WTC11 (cell line): Measurements from ENCODE around the gene ZNF436. TPM values are rescaled to one million over a fixed set of nuclear protein-coding genes. Genes with fewer than 3 reads are reported as not detected.

ENCODE experiments used
- ATAC-seq: fragments of 200-7000 bp; cut with Tn5 transposase; 2 replicates; pipeline ENCODE4 v1.10.0; 2021; ENCODE audit warnings: mild to moderate bottlenecking, moderate library complexity
- CTCF ChIA-PET: fragments of 300-600 bp; sonication (Branson Sonifier 250); formaldehyde crosslinking; loops from one replicate; lab custom pipeline; 2021; ENCODE audit warnings: antibody characterized with exemption; lab: Charles Lee
- POLR2A ChIA-PET: fragments of 350-600 bp; sonication (Branson Sonifier 250); formaldehyde crosslinking; loops from one replicate; lab custom pipeline; 2021; ENCODE audit warnings: antibody characterized with exemption; lab: Charles Lee
- DNase-seq: peaks from one replicate; pipeline ENCODE4 v3.0.0; 2021; ENCODE audit warnings: low spot score
- H3K27ac Mint-ChIP-seq: 2 replicates; pipeline ENCODE4 v1.8.0; 2021; ENCODE audit warnings: mixed read lengths
- H3K27me3 Mint-ChIP-seq: 2 replicates; pipeline ENCODE4 v1.8.0; 2021; ENCODE audit warnings: low read depth, mild to moderate bottlenecking, moderate library complexity, mixed read lengths
- H3K36me3 Mint-ChIP-seq: 2 replicates; pipeline ENCODE4 v1.8.0; 2021; ENCODE audit warnings: mixed read lengths
- H3K4me1 Mint-ChIP-seq: 2 replicates; pipeline ENCODE4 v1.8.0; 2022; ENCODE audit warnings: mixed read lengths
- H3K4me3 Mint-ChIP-seq: 2 replicates; pipeline ENCODE4 v1.8.0; 2021; ENCODE audit warnings: mild to moderate bottlenecking, moderate library complexity, mixed read lengths
- H3K9me3 Mint-ChIP-seq: 2 replicates; pipeline ENCODE4 v1.8.0; 2021; ENCODE audit warnings: mixed read lengths
- AR ChIP-seq: fragments of 250-450 bp; sonication (Bioruptor Pico); IDR thresholded peaks from 2 replicates; pipeline ENCODE4 v1.9.0; 2021; ENCODE audit warnings: mild to moderate bottlenecking
- CBFB ChIP-seq: sonication (generic); formaldehyde crosslinking; IDR thresholded peaks from 2 replicates; pipeline ENCODE4 v1.8.1; 2022; ENCODE audit warnings: mild to moderate bottlenecking, low read depth, missing genetic modification reagents
- CREB1 ChIP-seq: sonication (generic); formaldehyde crosslinking; IDR thresholded peaks from 2 replicates; pipeline ENCODE4 v1.8.0; 2023; ENCODE audit warnings: mild to moderate bottlenecking, missing genetic modification reagents
- CTCF ChIP-seq: fragments of 200-600 bp; IDR thresholded peaks from 2 replicates; pipeline ENCODE4 v1.8.0; 2022; ENCODE audit warnings: antibody characterized with exemption
- E2F4 ChIP-seq: sonication (generic); formaldehyde crosslinking; IDR thresholded peaks from 2 replicates; pipeline ENCODE4 v1.8.1; 2022; ENCODE audit warnings: low read depth, mild to moderate bottlenecking, moderate library complexity, missing genetic modification reagents, borderline replicate concordance
- ESRRA ChIP-seq: sonication (generic); formaldehyde crosslinking; IDR thresholded peaks from 2 replicates; pipeline ENCODE4 v1.8.1; 2022; ENCODE audit warnings: mild to moderate bottlenecking, missing genetic modification reagents, borderline replicate concordance
- ETV6 ChIP-seq: sonication (generic); formaldehyde crosslinking; IDR thresholded peaks from 2 replicates; pipeline ENCODE4 v1.8.1; 2022; ENCODE audit warnings: mild to moderate bottlenecking, missing genetic modification reagents
- MXD4 ChIP-seq: fragments of 250-450 bp; sonication (Bioruptor Pico); IDR thresholded peaks from 2 replicates; pipeline ENCODE4 v1.8.0; 2021; ENCODE audit warnings: mild to moderate bottlenecking, moderate library complexity, borderline replicate concordance
- ZBTB43 ChIP-seq: sonication (generic); formaldehyde crosslinking; IDR thresholded peaks from 2 replicates; pipeline ENCODE4 v1.8.1; 2023; ENCODE audit warnings: mild to moderate bottlenecking, missing genetic modification reagents
- ZNF317 ChIP-seq: sonication (generic); formaldehyde crosslinking; IDR thresholded peaks from 2 replicates; pipeline ENCODE4 v1.8.1; 2023; ENCODE audit warnings: low read depth, mild to moderate bottlenecking, moderate library complexity, missing genetic modification reagents, borderline replicate concordance
- total RNA-seq: library from RNA; stranded (reverse); gene quantifications from 3 replicates; pipeline ENCODE4 v1.2.3, GENCODE V29; 2021
- TF ChIP-seq, protein P1 (sequence below): fragments of 250-450 bp; sonication (Bioruptor Pico); IDR thresholded peaks from 2 replicates; pipeline ENCODE4 v1.9.0; 2021; ENCODE audit warnings: mild to moderate bottlenecking, borderline replicate concordance
- TF ChIP-seq, protein P2 (sequence below): sonication (generic); formaldehyde crosslinking; IDR thresholded peaks from 2 replicates; pipeline ENCODE4 v1.8.1; 2023; ENCODE audit warnings: mild to moderate bottlenecking, moderate library complexity, missing genetic modification reagents
- TF ChIP-seq, protein P3 (sequence below): sonication (generic); formaldehyde crosslinking; IDR thresholded peaks from 2 replicates; pipeline ENCODE4 v1.8.1; 2022; ENCODE audit warnings: missing genetic modification reagents, borderline replicate concordance
- TF ChIP-seq, protein P4 (sequence below): fragments of 250-450 bp; sonication (Bioruptor Pico); IDR thresholded peaks from 2 replicates; pipeline ENCODE4 v1.9.0; 2021; ENCODE audit warnings: moderate library complexity, mild to moderate bottlenecking, inconsistent platforms, borderline replicate concordance
- TF ChIP-seq, protein P5 (sequence below): fragments of 250-450 bp; sonication (Bioruptor Pico); conservative IDR thresholded peaks from 2 replicates; pipeline ENCODE4 v1.9.0; 2021; ENCODE audit warnings: mild to moderate bottlenecking

The ZNF436 gene
- total RNA-seq, 1 experiment from 2014 or later, result 1.3 TPM

DNA sequence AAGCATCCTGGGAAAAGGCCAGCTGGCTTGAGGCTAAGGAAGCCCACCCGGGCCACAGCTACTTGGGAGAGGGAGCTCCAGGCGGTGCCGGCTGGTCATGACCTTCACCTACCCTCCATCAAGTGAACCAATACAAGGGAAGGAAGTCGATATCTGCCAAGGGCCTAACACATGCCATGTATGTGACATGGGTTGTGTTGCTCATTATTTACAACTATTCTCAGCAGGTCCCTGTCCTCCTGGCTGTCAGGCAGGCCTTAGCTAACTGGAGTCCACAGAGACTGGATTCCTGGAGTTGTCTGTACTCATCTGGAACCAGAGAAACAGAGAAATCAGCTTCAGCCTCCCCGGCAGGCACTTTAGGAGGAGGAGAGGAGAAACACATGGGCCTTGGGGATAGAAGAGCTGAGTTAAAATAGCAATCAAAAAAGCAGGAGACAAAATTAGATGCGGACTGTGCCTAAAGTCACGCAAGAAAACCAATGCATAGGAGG, 39.2 kb upstream of the ZNF436 start (continued):
- TF ChIP-seq, protein P1, sequence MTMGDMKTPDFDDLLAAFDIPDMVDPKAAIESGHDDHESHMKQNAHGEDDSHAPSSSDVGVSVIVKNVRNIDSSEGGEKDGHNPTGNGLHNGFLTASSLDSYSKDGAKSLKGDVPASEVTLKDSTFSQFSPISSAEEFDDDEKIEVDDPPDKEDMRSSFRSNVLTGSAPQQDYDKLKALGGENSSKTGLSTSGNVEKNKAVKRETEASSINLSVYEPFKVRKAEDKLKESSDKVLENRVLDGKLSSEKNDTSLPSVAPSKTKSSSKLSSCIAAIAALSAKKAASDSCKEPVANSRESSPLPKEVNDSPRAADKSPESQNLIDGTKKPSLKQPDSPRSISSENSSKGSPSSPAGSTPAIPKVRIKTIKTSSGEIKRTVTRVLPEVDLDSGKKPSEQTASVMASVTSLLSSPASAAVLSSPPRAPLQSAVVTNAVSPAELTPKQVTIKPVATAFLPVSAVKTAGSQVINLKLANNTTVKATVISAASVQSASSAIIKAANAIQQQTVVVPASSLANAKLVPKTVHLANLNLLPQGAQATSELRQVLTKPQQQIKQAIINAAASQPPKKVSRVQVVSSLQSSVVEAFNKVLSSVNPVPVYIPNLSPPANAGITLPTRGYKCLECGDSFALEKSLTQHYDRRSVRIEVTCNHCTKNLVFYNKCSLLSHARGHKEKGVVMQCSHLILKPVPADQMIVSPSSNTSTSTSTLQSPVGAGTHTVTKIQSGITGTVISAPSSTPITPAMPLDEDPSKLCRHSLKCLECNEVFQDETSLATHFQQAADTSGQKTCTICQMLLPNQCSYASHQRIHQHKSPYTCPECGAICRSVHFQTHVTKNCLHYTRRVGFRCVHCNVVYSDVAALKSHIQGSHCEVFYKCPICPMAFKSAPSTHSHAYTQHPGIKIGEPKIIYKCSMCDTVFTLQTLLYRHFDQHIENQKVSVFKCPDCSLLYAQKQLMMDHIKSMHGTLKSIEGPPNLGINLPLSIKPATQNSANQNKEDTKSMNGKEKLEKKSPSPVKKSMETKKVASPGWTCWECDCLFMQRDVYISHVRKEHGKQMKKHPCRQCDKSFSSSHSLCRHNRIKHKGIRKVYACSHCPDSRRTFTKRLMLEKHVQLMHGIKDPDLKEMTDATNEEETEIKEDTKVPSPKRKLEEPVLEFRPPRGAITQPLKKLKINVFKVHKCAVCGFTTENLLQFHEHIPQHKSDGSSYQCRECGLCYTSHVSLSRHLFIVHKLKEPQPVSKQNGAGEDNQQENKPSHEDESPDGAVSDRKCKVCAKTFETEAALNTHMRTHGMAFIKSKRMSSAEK (CRISPR knock-in tag), result no peak
- no peak for TF ChIP-seq CREB1
- no peak for TF ChIP-seq ETV6 (CRISPR knock-in tag)
- TF ChIP-seq, all 79 proteins: peak for 0

DNA sequence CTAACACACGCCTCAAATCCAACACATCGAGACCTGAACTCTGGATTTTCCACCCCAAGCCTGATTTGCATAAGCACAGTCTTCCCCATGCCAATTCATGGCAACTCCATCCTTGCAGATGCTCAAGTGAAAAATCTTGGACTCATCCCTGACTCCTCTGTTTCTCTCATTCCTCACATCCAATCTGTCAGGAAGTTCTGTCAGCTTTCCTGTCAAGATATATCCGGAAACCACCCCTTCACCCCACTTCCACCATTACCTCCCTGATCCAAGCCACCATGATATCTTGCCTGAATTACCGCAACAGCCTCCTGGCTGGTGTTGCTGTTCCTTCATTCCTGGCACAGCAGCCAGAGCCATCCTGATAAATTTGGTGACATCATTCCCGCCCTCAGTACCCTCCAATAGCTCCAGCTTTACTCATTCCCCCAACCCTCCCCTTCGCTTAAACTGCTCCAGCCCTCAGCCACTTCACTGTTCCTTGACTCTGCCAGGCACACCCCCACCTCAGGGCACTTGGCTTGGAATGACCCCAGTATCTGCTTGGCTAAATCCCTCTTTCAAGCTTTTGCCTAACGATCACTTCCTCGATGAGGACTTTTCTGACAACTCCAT, 37.5 kb upstream of the ZNF436 start:
- ATAC-seq (no peak), DNase-seq (no peak)
- Mint-ChIP-seq H3K4me3 (no peak overlapping the region), H3K4me1 (peaks cover 14% of the 10 kb centered on the region), H3K27ac (no peak overlapping the region), H3K36me3 (no peaks in the 10 kb centered on the region), H3K27me3 (peaks cover 10% of the 10 kb centered on the region; the same call in 1 of the 2 replicates), H3K9me3 (no peaks in the 10 kb centered on the region)
- CTCF ChIA-PET, result interaction anchor here (1.0 to 1.8 kb wide), 2 partner anchors 39 to 90 kb away, joined by 3 to 4 read pairs; no protein-coding TSS in a partner anchor
- no peak for TF ChIP-seq ESRRA
- no peak for TF ChIP-seq CTCF
- TF ChIP-seq, protein P2, sequence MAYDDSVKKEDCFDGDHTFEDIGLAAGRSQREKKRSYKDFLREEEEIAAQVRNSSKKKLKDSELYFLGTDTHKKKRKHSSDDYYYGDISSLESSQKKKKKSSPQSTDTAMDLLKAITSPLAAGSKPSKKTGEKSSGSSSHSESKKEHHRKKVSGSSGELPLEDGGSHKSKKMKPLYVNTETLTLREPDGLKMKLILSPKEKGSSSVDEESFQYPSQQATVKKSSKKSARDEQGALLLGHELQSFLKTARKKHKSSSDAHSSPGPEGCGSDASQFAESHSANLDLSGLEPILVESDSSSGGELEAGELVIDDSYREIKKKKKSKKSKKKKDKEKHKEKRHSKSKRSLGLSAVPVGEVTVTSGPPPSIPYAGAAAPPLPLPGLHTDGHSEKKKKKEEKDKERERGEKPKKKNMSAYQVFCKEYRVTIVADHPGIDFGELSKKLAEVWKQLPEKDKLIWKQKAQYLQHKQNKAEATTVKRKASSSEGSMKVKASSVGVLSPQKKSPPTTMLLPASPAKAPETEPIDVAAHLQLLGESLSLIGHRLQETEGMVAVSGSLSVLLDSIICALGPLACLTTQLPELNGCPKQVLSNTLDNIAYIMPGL (CRISPR knock-in tag), result no peak
- no peak for TF ChIP-seq ZBTB43 (CRISPR knock-in tag)
- TF ChIP-seq ZNF317, result no peak
- TF ChIP-seq, protein P3, sequence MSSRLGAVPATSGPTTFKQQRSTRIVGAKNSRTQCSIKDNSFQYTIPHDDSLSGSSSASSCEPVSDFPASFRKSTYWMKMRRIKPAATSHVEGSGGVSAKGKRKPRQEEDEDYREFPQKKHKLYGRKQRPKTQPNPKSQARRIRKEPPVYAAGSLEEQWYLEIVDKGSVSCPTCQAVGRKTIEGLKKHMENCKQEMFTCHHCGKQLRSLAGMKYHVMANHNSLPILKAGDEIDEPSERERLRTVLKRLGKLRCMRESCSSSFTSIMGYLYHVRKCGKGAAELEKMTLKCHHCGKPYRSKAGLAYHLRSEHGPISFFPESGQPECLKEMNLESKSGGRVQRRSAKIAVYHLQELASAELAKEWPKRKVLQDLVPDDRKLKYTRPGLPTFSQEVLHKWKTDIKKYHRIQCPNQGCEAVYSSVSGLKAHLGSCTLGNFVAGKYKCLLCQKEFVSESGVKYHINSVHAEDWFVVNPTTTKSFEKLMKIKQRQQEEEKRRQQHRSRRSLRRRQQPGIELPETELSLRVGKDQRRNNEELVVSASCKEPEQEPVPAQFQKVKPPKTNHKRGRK (CRISPR knock-in tag), result no peak
- TF ChIP-seq, protein P4, sequence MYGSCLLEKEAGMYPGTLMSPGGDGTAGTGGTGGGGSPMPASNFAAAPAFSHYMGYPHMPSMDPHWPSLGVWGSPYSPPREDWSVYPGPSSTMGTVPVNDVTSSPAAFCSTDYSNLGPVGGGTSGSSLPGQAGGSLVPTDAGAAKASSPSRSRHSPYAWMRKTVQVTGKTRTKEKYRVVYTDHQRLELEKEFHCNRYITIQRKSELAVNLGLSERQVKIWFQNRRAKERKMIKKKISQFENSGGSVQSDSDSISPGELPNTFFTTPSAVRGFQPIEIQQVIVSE (CRISPR knock-in tag), result no peak
- no peak for TF ChIP-seq AR (CRISPR knock-in tag)
- TF ChIP-seq E2F4 (CRISPR knock-in tag), result no peak
- TF ChIP-seq CBFB (CRISPR knock-in tag), result no peak
- TF ChIP-seq, protein P5, sequence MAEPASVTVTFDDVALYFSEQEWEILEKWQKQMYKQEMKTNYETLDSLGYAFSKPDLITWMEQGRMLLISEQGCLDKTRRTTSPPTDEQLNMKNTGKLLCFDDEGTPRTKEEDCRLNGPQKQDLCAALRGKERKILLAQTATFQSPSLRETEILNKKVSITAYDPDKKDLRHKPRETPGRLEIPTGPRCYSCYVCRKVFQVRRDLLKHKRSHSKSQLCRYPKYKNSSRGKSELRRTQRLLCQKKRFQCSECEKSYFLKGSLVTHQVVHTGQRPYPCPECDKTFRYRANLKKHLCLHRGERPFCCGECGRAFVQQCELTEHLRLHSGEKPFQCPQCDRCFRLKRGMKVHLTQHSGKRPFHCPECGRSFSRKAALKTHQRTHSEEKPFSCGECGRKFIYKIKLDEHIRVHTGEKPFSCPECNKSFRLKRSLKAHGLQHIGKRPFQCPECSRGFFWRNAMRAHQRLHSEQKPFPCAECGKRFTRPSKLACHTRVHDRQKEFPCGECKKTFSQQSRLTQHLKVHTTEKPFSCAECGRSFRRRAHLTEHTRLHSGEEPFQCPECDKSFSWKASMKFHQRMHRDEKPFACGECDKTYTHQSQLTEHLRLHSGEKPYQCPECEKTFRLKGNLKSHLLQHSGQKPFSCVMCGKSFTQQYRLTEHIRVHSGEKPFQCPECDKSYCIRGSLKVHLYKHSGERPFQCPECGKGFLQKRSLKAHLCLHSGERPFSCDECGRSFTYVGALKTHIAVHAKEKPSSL (CRISPR knock-in tag), result no peak
- TF ChIP-seq MXD4 (CRISPR knock-in tag), result no peak
- POLR2A ChIA-PET, result no interaction called here
